Large intestine (tissue), 3 donors: ENCODE data around the gene CYP3A4. TPM values are rescaled to one million over a fixed set of nuclear protein-coding genes. Genes with fewer than 3 reads are reported as not detected.
A peak's percentile ranks its signal among the peaks of the same experiment; 100 is the strongest.
"Not testable (repeated sequence)": the region's sequence is repeated elsewhere in the genome, so short reads cannot be mapped to it uniquely, and the experiment has no call there.

Source experiments
- DNase-seq, 2 donors: peaks; one replicate each; pipeline versions ENCODE4 v3.0.0 to v3.0.0-alpha.2; 2013
- H3K27ac ChIP-seq: one replicate; pipeline ENCODE4 v1.5.1; 2013; ENCODE audit warnings: low read length
- H3K27me3 ChIP-seq: 2 replicates; pipeline ENCODE4 v1.6.1; 2013; ENCODE audit warnings: low read length; ENCODE audit not compliant: control insufficient read depth, insufficient read depth
- H3K36me3 ChIP-seq: 2 replicates; pipeline ENCODE4 v1.6.1; 2013; ENCODE audit warnings: low read length; ENCODE audit not compliant: control insufficient read depth, insufficient read depth
- H3K4me1 ChIP-seq: one replicate; pipeline ENCODE4 v1.6.1; 2013; ENCODE audit warnings: low read length; ENCODE audit not compliant: control insufficient read depth, insufficient read depth
- H3K4me3 ChIP-seq: one replicate; pipeline ENCODE4 v1.5.1; 2013; ENCODE audit warnings: low read length
- H3K9me3 ChIP-seq: one replicate; pipeline ENCODE4 v1.6.1; 2013; ENCODE audit warnings: mild to moderate bottlenecking, low read depth, low read length, moderate library complexity; ENCODE audit not compliant: control insufficient read depth
- WGBS: methylation state at CpG from one replicate; pipeline ENCODE4 v1.1.5; 2013; ENCODE audit warnings: low lambda C conversion rate; ENCODE audit not compliant: insufficient coverage; 5-methylcytosine and 5-hydroxymethylcytosine counted together
- polyA plus RNA-seq: library from polyadenylated mRNA; unstranded; fragments of 120-200 nt; gene quantifications from one replicate; pipeline ENCODE4 v1.2.1, GENCODE V29; 2013

Gene CYP3A4
- polyA plus RNA-seq, 1 donor, result 14.3 TPM

GRCh38 chr7:99822731-99823718 lies 39.0 kb upstream of the CYP3A4 start:
- Histone ChIP-seq H3K36me3 (no peaks in the 10 kb centered on the region), H3K27ac (no peak overlapping the region), H3K27me3 (no peaks in the 10 kb centered on the region), H3K4me1 (peaks cover 48% of the 10 kb centered on the region), H3K9me3 (no peaks in the 10 kb centered on the region), H3K4me3 (no peak overlapping the region)
- no peak for DNase-seq
- WGBS, result no CpG with 5 or more reads among the region's 4 CpGs

DNA sequence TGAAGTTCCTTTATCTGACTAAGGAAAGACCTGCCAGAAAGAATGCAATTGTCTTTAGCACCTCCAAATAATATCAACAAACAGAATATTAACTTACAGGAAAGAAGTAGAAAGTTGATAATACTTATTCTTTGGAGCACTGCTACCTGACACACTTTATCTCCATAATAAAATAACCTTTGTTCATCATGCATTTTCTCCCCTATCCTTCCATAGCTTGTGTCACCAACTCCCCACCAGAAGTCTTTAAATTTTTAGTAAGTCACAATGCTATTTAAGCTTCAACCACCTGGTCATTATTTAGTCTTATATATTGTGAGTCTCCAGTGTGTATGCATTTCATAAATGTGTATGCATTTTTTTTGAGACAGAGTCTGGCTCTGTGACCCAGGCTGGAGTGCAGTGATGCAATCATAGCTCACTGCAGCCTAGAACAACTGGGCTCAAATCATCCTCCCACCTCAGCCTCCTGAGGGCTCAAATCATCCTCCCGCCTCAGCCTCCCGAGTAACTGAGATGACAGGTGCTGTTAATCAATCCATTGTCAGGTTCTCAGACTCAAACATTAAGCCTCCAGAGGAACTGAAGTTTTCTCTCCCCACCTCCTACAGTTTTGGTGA lies 36.5 kb upstream of the CYP3A4 start:
- Histone ChIP-seq H3K27ac (no peak overlapping the region), H3K36me3 (no peaks in the 10 kb centered on the region), H3K9me3 (no peaks in the 10 kb centered on the region), H3K4me1 (peaks cover 24% of the 10 kb centered on the region), H3K4me3 (no peak overlapping the region), H3K27me3 (no peaks in the 10 kb centered on the region)
- no peak for DNase-seq
- WGBS, result no CpG with 5 or more reads among the region's 2 CpGs

- H3K4me1 ChIP-seq, result no peaks in the 10 kb centered on the region
- no peak for DNase-seq
- no peaks in the 10 kb centered on the region for H3K9me3 ChIP-seq
- 32% methylated on average over 2 of the region's 5 CpGs for WGBS
- H3K27ac ChIP-seq, result no peak overlapping the region
- H3K27me3 ChIP-seq, result no peaks in the 10 kb centered on the region
- no peaks in the 10 kb centered on the region for H3K36me3 ChIP-seq
- no peak overlapping the region for H3K4me3 ChIP-seq
Observed at GRCh38 chr7:99808766-99809165, 24.8 kb upstream of the CYP3A4 start.

DNA sequence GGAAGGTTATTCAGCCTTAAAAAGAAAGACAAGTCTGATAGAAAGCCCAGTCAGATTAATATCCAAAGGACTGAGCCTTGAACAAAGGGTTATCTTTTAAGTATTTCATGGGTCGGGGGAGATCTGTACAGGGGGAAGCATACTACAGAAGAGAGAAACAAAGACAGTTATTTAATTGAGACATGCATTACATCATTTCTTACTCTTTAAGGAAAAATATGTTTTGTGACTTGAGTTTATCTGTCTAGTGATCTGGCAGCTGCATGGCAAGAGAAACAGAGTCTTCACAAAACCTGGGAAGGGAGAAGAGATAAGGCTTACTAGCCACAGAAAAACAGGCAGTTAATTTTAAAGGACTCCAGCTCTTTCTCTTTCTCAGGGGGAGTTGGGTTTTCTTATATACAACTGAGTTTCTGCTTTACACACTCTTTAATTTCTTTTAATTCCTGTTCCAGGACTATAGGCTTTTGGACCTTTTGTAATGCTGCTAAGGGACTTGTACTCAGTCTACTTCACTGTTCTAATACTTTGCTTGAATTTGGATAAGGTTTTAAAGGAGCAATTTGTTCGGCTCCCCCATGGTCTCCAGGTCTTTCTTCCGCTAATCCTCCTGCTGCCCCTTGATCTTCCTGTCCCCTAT lies 23.0 kb upstream of the CYP3A4 start:
- H3K4me1 ChIP-seq, result no peaks in the 10 kb centered on the region
- H3K4me3 ChIP-seq, result no peak overlapping the region
- no peak for DNase-seq
- no peaks in the 10 kb centered on the region for H3K27me3 ChIP-seq
- 63% methylated on average over 1 of the region's 3 CpGs for WGBS
- H3K36me3 ChIP-seq, result no peaks in the 10 kb centered on the region
- H3K9me3 ChIP-seq, result peaks cover 3% of the 10 kb centered on the region
- no peak overlapping the region for H3K27ac ChIP-seq

DNA sequence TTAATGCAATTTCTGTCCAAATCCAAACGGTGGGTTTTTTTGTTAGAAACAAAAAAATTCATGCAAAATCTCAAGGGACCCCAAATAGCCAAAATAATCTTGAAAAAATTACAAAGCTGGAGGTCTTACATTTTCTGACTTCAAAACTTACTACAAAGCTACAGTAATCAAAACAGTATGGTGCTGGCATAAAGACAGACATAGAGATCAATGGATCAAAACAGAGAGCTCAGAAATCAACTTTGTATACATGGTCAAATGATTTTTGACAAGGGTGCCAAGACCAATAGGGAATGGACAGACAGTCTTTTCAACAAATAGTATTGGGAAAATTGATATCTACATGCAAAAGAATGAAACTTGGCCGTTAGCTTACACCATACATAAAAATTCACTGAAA lies 21.7 kb upstream of the CYP3A4 start:
- Histone ChIP-seq H3K9me3 (peaks cover 3% of the 10 kb centered on the region), H3K27ac (no peak overlapping the region), H3K36me3 (no peaks in the 10 kb centered on the region), H3K4me1 (no peaks in the 10 kb centered on the region), H3K27me3 (no peaks in the 10 kb centered on the region), H3K4me3 (no peak overlapping the region)
- 93% methylated on average over 2 of the region's 2 CpGs for WGBS
- no peak for DNase-seq

DNA sequence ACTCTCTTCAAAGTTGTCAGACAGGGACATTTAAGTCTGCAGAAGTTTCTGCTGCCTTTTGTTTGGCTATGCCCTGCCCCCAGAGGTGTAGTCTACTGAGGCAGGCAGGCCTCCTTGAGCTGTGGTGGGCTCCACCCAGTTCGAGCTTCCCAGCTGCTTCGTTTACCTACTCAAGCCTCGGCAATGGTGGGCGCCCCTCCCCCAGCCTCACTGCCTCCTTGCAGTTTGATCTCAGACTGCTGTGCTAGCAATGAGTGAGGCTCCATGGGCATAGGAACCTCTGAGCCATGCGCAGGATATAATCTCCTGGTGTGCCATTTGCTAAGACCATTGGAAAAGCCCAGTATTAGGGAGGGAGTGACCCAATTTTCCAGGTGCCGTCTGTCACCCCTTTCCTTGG lies 19.1 kb upstream of the CYP3A4 start:
- not testable (repeated sequence) for H3K4me1 ChIP-seq, H3K36me3 ChIP-seq, H3K27ac ChIP-seq, H3K27me3 ChIP-seq, H3K4me3 ChIP-seq, DNase-seq, H3K9me3 ChIP-seq
- WGBS, result no CpG with 5 or more reads among the region's 6 CpGs

DNA sequence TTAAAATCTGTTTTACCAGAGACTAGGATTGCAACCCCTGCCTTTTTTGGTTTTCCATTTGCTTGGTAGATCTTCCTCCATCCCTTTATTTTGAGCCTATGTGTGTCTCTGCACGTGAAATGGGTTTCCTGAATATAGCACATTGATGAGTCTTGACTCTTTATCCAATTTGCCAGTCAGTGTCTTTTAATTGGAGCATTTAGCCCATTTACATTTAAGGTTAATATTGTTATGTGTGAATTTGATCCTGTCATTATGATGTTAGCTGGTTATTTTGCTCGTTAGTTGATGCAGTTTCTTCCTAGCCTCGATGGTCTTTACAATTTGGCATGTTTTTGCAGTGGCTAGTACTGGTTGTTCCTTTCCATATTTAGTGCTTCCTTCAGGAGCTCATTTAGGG lies 17.4 kb upstream of the CYP3A4 start:
- not testable (repeated sequence) for H3K27me3 ChIP-seq, H3K4me3 ChIP-seq, H3K36me3 ChIP-seq, H3K4me1 ChIP-seq, H3K9me3 ChIP-seq, H3K27ac ChIP-seq, DNase-seq
- no CpG with 5 or more reads among the region's 3 CpGs for WGBS

DNA sequence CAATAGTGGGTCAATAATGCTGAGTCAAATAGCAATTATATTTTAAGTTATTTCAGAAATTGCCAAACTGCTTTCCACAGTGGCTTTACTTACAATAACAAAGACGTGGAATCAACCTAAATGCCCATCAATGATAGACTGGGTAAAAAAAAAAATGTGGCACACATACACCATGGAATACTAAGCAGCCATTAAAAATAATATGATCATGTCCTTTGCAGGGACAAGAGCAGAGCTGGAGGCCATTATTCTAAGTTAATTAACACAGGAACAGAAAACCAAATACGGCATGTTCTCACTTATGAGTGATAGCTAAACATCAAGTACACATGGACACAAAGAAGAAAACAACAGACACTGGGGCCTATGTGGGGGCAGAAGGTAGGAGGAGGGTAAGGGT lies 15.0 kb upstream of the CYP3A4 start:
- Histone ChIP-seq H3K4me1 (peaks cover 7% of the 10 kb centered on the region), H3K36me3 (no peaks in the 10 kb centered on the region), H3K9me3 (peaks cover 3% of the 10 kb centered on the region), H3K4me3 (no peak overlapping the region), H3K27me3 (no peaks in the 10 kb centered on the region), H3K27ac (no peak overlapping the region)
- no CpG with 5 or more reads among the region's 2 CpGs for WGBS
- DNase-seq, result no peak

- H3K36me3 ChIP-seq, H3K4me3 ChIP-seq, H3K9me3 ChIP-seq, DNase-seq, H3K27me3 ChIP-seq: not testable (repeated sequence)
- Histone ChIP-seq H3K4me1 (peaks cover 27% of the 10 kb centered on the region), H3K27ac (peak overlapping the region; percentile 77)
- no CpG with 5 or more reads among the region's 2 CpGs for WGBS
Observed at GRCh38 chr7:99795864-99796263, 11.9 kb upstream of the CYP3A4 start.

GRCh38 chr7:99794585-99795502 lies 10.9 kb upstream of the CYP3A4 start:
- no peak overlapping the region for H3K4me3 ChIP-seq
- H3K4me1 ChIP-seq, result peaks cover 28% of the 10 kb centered on the region
- no peaks in the 10 kb centered on the region for H3K9me3 ChIP-seq
- no peaks in the 10 kb centered on the region for H3K36me3 ChIP-seq
- WGBS, result 55% methylated on average over 6 of the region's 12 CpGs
- peak overlapping the region; percentile 77 for H3K27ac ChIP-seq
- H3K27me3 ChIP-seq, result no peaks in the 10 kb centered on the region
- DNase-seq, result peak; percentile 59 to 84
